BLaER1 (cell line): ENCODE results near the gene BTAF1.

Experiments used
- H3K27ac ChIP-seq: shearing (Covaris generic); formaldehyde crosslinking; 2 replicates; pipeline ENCODE4 v1.8.1; 2022
- H3K27me3 ChIP-seq: shearing (Covaris generic); formaldehyde crosslinking; 2 replicates; pipeline ENCODE4 v1.8.1; 2022
- H3K36me3 ChIP-seq: shearing (Covaris generic); formaldehyde crosslinking; 2 replicates; pipeline ENCODE4 v1.8.1; 2022
- H3K4me1 ChIP-seq: shearing (Covaris generic); formaldehyde crosslinking; 2 replicates; pipeline ENCODE4 v1.8.1; 2022
- H3K4me2 ChIP-seq: shearing (Covaris generic); formaldehyde crosslinking; 2 replicates; pipeline ENCODE4 v1.8.1; 2022
- H3K4me3 ChIP-seq: shearing (Covaris generic); formaldehyde crosslinking; 2 replicates; pipeline ENCODE4 v1.8.1; 2022
- H3K9ac ChIP-seq: shearing (Covaris generic); formaldehyde crosslinking; 2 replicates; pipeline ENCODE4 v1.8.1; 2022
- H3K9me3 ChIP-seq: shearing (Covaris generic); formaldehyde crosslinking; 2 replicates; pipeline ENCODE4 v1.8.1; 2022
- H4K20me1 ChIP-seq: shearing (Covaris generic); formaldehyde crosslinking; 2 replicates; pipeline ENCODE4 v1.8.1; 2022
- Cebpa-rat ChIP-seq: shearing (Covaris generic); IDR thresholded peaks from 2 replicates; pipeline ENCODE4 v1.8.1; 2022

BTAF1 gene

DNA sequence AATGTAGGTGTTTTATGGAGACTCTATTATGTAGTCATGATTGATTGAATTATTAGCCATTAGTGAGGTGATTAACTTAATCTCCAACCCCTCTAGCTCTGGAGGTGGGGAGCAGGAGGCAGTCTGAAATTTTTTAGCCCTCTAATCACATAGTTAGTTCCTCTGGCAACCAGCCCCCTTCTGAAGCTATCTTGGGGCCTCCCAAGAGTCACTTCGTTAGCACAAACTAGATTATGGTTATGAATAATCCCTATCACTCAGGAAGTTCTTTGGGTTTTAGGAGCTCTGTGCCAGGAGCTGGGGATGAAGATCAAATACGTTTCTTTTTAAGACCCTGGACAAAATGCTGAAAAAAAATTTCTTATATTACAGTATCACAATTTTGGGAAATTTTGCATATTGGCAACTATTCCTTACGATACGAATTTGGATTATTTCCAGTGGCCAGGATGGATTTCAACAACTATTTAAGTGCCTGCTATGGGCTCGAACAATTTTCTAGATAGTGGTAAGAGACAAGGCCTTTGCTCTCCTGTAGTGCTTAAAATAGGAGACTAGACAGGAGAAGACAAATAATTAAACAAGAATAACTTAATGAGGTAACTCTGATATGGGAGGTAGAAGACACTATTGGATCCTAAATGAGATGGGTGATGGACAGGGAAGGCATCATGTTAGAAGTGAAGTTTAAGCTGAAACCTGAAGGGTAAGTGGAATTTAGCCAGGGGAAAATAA lies 52.9 kb downstream of the BTAF1 start:
- no peak overlapping the region for H3K4me3 ChIP-seq
- no peak for TF ChIP-seq Cebpa-rat
- no peaks in the 10 kb centered on the region for H3K4me1 ChIP-seq
- peaks cover 75% of the 10 kb centered on the region for H3K36me3 ChIP-seq
- no peak overlapping the region for H3K4me2 ChIP-seq
- H3K27ac ChIP-seq = no peak overlapping the region
- H3K9me3 ChIP-seq = no peaks in the 10 kb centered on the region
- H3K9ac ChIP-seq = no peak overlapping the region
- H4K20me1 ChIP-seq = no peaks in the 10 kb centered on the region
- H3K27me3 ChIP-seq = no peaks in the 10 kb centered on the region

DNA sequence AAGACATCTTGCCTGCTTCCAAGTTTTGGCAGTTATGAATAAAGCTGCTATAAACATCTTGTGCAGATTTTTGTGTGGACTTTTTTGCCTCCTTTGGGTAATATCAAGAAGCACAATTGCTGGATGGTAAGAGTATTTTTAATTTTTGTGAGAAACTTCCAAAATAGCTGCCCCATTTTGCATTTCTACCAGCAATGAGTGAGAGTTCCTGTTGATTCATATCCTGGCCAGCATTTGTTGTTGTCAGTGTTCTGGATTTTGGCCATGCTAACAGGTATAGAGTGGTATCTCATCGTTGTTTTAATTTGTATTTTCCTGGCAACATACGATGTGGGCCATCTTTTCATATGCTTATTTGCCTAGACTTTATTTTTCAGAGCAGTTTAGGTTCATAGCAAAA lies 53.9 kb downstream of the BTAF1 start:
- Histone ChIP-seq H3K36me3 (peaks cover 76% of the 10 kb centered on the region), H4K20me1 (no peaks in the 10 kb centered on the region), H3K27me3 (no peaks in the 10 kb centered on the region), H3K9me3 (no peaks in the 10 kb centered on the region), H3K4me2 (no peak overlapping the region), H3K27ac (no peak overlapping the region), H3K4me1 (no peaks in the 10 kb centered on the region), H3K4me3 (no peak overlapping the region), H3K9ac (no peak overlapping the region)
- no peak for TF ChIP-seq Cebpa-rat

DNA sequence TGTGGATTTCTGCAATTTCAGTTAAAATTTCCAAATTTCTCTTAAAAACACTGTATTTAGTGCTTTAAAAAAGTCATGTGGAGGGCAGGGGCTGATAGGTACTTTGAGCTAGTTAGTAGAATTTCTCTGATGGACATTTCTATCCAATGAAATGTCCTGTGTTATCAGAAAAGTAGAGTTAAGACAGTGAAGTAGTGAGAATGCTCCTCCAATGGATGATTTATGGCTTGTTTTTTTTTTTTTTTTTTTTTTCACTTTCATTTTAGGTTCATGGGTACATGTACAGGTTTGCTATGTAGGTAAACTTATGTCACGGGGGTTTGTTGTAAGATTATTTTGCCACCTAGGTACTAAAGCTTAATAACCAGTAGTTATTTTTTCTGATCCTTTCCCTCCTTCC lies 55.0 kb downstream of the BTAF1 start:
- H3K27ac ChIP-seq = no peak overlapping the region
- H3K9ac ChIP-seq = no peak overlapping the region
- TF ChIP-seq Cebpa-rat = no peak
- no peak overlapping the region for H3K4me3 ChIP-seq
- H4K20me1 ChIP-seq = no peaks in the 10 kb centered on the region
- no peaks in the 10 kb centered on the region for H3K9me3 ChIP-seq
- H3K4me1 ChIP-seq = no peaks in the 10 kb centered on the region
- no peaks in the 10 kb centered on the region for H3K27me3 ChIP-seq
- peaks cover 80% of the 10 kb centered on the region for H3K36me3 ChIP-seq
- H3K4me2 ChIP-seq = no peak overlapping the region

DNA sequence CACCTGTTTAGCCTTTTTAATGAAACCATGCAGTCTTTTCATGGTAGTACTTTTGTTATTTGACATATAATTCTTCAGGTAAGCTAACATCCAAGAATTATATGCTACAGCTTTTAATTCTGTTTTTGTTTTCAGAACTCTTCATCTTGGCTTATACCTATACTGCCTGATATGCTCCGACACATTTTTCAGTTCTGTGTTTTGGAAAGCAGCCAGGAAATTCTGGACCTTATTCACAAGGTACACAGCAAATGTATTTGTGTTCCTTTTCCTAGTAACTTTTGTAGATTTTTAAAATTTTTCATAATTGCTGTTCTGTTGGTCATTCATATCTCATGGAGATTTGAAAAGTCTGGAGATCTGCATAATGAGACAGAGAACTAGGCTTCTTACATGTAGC lies 56.7 kb downstream of the BTAF1 start:
- H4K20me1 ChIP-seq = no peaks in the 10 kb centered on the region

DNA sequence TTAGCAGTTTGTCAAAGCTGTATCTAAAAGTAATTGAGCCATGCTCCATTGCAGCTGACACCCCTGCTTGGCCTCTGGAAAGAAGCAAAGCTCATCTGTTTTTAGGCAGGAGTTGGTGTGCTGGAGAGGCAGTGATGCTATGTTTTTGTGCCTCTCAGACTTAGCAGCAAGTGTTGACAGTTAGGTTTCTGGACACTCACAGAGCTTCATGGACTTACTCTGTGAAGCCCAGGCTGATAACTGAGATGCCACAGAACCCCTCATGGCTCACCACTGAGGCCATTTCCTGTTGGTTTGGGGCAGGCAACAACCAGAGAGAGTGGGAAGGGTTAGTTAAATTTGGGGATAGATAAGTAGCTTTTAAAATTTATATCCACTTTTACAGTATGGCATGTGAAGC lies 59.8 kb downstream of the BTAF1 start:
- no peak overlapping the region for H3K27ac ChIP-seq
- no peak overlapping the region for H3K4me2 ChIP-seq
- H4K20me1 ChIP-seq = no peaks in the 10 kb centered on the region
- no peak for TF ChIP-seq Cebpa-rat
- H3K9ac ChIP-seq = no peak overlapping the region
- no peak overlapping the region for H3K4me3 ChIP-seq
- no peaks in the 10 kb centered on the region for H3K9me3 ChIP-seq
- H3K4me1 ChIP-seq = no peaks in the 10 kb centered on the region
- H3K36me3 ChIP-seq = peaks cover 82% of the 10 kb centered on the region
- no peaks in the 10 kb centered on the region for H3K27me3 ChIP-seq

More for the DNA sequence above, 56.7 kb downstream of the BTAF1 start:
- Histone ChIP-seq H3K27ac (no peak overlapping the region), H3K9me3 (no peaks in the 10 kb centered on the region), H3K36me3 (peaks cover 86% of the 10 kb centered on the region), H3K4me2 (no peak overlapping the region), H3K4me3 (no peak overlapping the region), H3K9ac (no peak overlapping the region), H3K4me1 (no peaks in the 10 kb centered on the region), H3K27me3 (no peaks in the 10 kb centered on the region)
- TF ChIP-seq Cebpa-rat = no peak

DNA sequence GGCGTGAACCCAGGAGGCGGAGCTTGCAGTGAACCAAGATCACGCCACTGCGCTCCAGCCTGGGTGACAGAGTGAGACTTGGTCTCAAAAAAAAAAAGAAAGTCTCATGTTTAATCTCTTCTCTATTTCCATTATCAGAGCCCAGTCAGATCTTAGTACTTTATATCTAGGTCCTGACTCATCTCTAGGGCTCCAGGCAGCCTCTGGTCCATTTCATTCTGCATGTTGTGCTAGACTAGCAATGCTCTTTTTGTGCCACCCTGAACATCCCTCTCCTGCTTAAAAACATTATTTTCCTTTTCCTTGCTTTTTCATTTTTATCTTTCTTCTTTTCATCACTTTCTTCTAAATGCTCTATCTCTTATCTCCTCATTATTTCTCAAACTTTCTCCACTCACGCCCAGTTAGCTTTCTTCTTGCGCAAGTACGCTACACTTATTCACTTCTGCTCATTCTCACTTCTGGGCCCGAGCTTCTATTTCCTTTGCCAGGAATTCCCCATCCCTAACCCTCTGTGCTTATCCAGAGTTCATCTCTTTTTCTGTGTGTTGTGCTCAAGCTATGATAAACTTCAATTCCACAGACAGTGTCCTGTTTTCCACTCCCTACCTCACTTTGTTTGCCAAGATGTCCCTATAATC lies 63.9 kb downstream of the BTAF1 start:
- H3K9ac ChIP-seq = no peak overlapping the region
- H4K20me1 ChIP-seq = no peaks in the 10 kb centered on the region
- H3K27me3 ChIP-seq = no peaks in the 10 kb centered on the region
- no peak for TF ChIP-seq Cebpa-rat
- no peak overlapping the region for H3K27ac ChIP-seq
- H3K4me2 ChIP-seq = no peak overlapping the region
- H3K4me1 ChIP-seq = no peaks in the 10 kb centered on the region
- peaks cover 92% of the 10 kb centered on the region for H3K36me3 ChIP-seq
- no peaks in the 10 kb centered on the region for H3K9me3 ChIP-seq
- H3K4me3 ChIP-seq = no peak overlapping the region

DNA sequence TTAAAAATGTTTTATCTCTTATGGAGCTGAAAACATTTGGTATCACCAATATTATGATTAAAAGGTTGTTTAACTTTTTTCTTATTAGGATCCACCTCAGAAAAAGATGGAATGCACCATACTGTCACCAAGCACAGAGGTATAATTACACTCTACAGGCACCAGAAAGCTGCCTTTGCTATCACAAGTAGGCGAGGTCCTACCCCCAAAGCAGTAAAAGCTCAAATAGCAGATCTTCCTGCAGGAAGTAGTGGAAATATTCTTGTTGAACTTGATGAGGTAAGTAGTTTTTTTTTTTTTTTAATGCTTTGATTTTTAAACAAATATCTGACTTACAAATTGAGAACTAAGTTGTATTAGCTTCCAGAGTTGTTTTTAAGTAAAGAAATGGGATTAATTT lies 68.5 kb downstream of the BTAF1 start:
- Histone ChIP-seq H3K4me2 (no peak overlapping the region), H3K9ac (no peak overlapping the region), H3K36me3 (peaks cover 93% of the 10 kb centered on the region), H3K27me3 (no peaks in the 10 kb centered on the region), H3K9me3 (no peaks in the 10 kb centered on the region), H3K4me1 (no peaks in the 10 kb centered on the region), H3K4me3 (no peak overlapping the region), H4K20me1 (no peaks in the 10 kb centered on the region), H3K27ac (no peak overlapping the region)
- TF ChIP-seq Cebpa-rat = no peak

DNA sequence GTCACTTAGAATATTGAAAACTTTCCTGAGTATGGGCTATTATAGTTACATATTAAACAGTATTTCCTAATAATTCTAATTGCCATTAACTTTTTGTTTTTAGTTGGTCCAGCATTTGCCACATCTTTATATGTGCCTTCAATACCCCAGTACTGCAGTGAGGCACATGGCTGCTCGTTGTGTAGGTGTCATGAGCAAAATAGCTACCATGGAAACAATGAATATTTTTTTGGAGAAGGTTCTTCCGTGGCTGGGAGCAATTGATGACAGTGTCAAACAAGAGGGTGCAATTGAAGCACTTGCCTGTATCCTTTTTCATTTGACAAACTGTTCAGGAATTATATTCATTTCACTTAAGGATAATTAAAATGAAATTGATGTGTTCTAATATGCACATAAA lies 72.7 kb downstream of the BTAF1 start:
- Histone ChIP-seq H3K9ac (no peak overlapping the region), H3K36me3 (peaks cover 90% of the 10 kb centered on the region), H3K4me1 (no peaks in the 10 kb centered on the region), H3K4me2 (no peak overlapping the region), H3K27me3 (no peaks in the 10 kb centered on the region), H3K9me3 (peaks cover 10% of the 10 kb centered on the region), H3K27ac (no peak overlapping the region), H4K20me1 (no peaks in the 10 kb centered on the region), H3K4me3 (no peak overlapping the region)
- TF ChIP-seq Cebpa-rat = no peak

DNA sequence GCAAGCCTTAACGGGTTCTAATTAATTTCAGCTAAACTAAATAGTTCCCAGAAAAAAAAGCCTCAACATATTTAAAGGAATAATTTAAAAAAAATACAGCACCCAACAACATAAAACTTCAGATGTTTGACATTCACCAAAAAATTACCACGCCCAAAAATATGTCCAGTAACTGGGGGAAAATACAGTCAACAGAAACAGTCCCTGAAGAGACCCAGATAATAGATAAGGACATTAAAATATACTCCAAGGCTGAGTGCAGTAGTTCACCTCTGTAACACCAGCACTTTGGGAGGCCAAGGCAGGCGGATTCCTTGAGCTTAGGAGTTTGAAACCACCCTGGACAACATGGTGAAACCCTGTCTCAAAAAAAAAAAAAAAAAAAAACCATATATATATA lies 78.0 kb downstream of the BTAF1 start:
- Histone ChIP-seq H3K36me3 (peaks cover 79% of the 10 kb centered on the region), H3K4me3 (no peak overlapping the region), H3K27ac (no peak overlapping the region), H4K20me1 (no peaks in the 10 kb centered on the region), H3K9ac (no peak overlapping the region), H3K9me3 (peaks cover 23% of the 10 kb centered on the region), H3K4me1 (no peaks in the 10 kb centered on the region), H3K27me3 (no peaks in the 10 kb centered on the region), H3K4me2 (no peak overlapping the region)
- TF ChIP-seq Cebpa-rat = no peak

DNA sequence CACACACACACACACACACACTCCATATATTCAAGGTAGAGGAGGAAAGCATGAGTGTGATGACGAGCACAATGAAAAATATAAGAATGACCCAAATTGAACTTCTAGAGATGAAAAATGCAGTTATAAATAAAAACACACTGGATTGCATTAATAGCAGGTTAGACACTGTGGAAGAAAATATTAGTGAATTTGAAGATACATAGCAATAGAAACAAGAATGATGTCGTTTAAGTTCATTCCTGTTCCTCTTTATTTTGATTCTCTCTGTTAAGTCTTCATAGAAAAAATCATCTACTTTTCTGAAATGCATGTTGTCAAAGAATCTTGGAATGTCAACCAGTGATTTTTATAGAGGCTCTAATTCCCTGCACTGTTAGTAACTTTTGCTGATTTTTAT lies 78.4 kb downstream of the BTAF1 start:
- Histone ChIP-seq H3K4me3 (no peak overlapping the region), H3K4me1 (no peaks in the 10 kb centered on the region), H3K4me2 (no peak overlapping the region), H3K27me3 (no peaks in the 10 kb centered on the region), H4K20me1 (no peaks in the 10 kb centered on the region), H3K9ac (no peak overlapping the region), H3K9me3 (peaks cover 23% of the 10 kb centered on the region), H3K36me3 (peaks cover 78% of the 10 kb centered on the region), H3K27ac (no peak overlapping the region)
- no peak for TF ChIP-seq Cebpa-rat
